ENCODE data around the gene C22orf39.

GRCh38 chr22:19479355-19480172 lies 32.1 kb upstream of the C22orf39 start, which contains the start of gene CDC45:
- TF ChIP-seq CTCF (IDR thresholded peaks at IDR 0.05) (no peak), POLR2A (IDR thresholded peaks at IDR 0.05) (no peak)

Measured in Peyer's patch (tissue), 4 donors.